GM12878 (cell line): Measurements from ENCODE around the gene SCN3B. TPM values are rescaled to one million over a fixed set of nuclear protein-coding genes. Genes with fewer than 3 reads are reported as not detected.

Experiments
- ATAC-seq: fragments of 200-7000 bp; cut with Tn5 transposase; 3 replicates; pipeline ENCODE4 v1.9.1; 2020; ENCODE audit warnings: mild to moderate bottlenecking, moderate library complexity
- BruUV-seq: library from RNA; stranded (reverse); fragments of 400-500 nt; replicated peaks from 2 replicates; lab custom pipeline; 2021; lab: Mats Ljungman, UMichigan
- CTCF ChIA-PET: fragments of 300-600 bp; sonication (Branson Sonifier 250); formaldehyde crosslinking; extraction: SDS; loops from one replicate; lab custom pipeline; 2021; ENCODE audit warnings: inconsistent platforms; lab: Yijun Ruan, JAX
- POLR2A ChIA-PET: fragments of 350-600 bp; formaldehyde crosslinking; extraction: SDS; loops from one replicate; lab custom pipeline; 2021; ENCODE audit warnings: inconsistent platforms; lab: Charles Lee
- RAD21 ChIA-PET: fragments of 300-600 bp; sonication (Branson Sonifier 250); formaldehyde crosslinking; loops from one replicate; lab custom pipeline; 2023; ENCODE audit warnings: antibody characterized with exemption; ENCODE audit not compliant: unreplicated experiment; lab: Charles Lee
- SMC1A ChIA-PET: fragments of 300-600 bp; sonication (Branson Sonifier 250); formaldehyde crosslinking; loops from one replicate; lab custom pipeline; 2023; ENCODE audit not compliant: unreplicated experiment, uncharacterized antibody; lab: Charles Lee
- DNase-seq: peaks from one replicate; pipeline ENCODE4 v3.0.0-alpha.2; 2011; ENCODE audit warnings: low read depth, low spot score
- FAIRE-seq: peaks from 3 replicates; lab custom pipeline; 2011; peaks lifted over from hg19 to GRCh38; lab: Jason Lieb, UNC
- H2AFZ ChIP-seq: 2 replicates; pipeline ENCODE4 v1.6.0; 2011; ENCODE audit warnings: low read depth, low read length, control low read depth; ENCODE audit not compliant: control insufficient read depth
- H3K27ac ChIP-seq: 2 replicates; pipeline ENCODE4 v1.5.1; 2011; ENCODE audit warnings: control low read depth; ENCODE audit not compliant: control insufficient read depth, insufficient read depth
- H3K27me3 ChIP-seq, 2 experiments: replicated peaks in 1 of 2; 2 replicates each; pipeline versions ENCODE4 v1.6.0 to v1.6.1; 2011; ENCODE audit warnings: low read length in 1 of 2; ENCODE audit not compliant: control insufficient read depth in 2 of 2, insufficient read depth in 2 of 2
- H3K36me3 ChIP-seq, 2 experiments: 2 replicates each; pipeline ENCODE4 v1.5.1; 2011; ENCODE audit warnings: low read length in 1 of 2; ENCODE audit not compliant: control insufficient read depth in 2 of 2, insufficient read depth in 2 of 2
- H3K4me1 ChIP-seq: 2 replicates; pipeline ENCODE4 v1.6.1; 2011; ENCODE audit warnings: mild to moderate bottlenecking, low read length, moderate library complexity, mixed read lengths; ENCODE audit not compliant: control insufficient read depth, insufficient read depth
- H3K4me2 ChIP-seq: 2 replicates; pipeline ENCODE4 v1.6.0; 2011; ENCODE audit warnings: control low read depth; ENCODE audit not compliant: control insufficient read depth, insufficient read depth
- H3K4me3 ChIP-seq: fragments of 200-600 bp; sonication (generic); 2 replicates; pipeline ENCODE4 v1.5.1; 2016
- H3K79me2 ChIP-seq: 2 replicates; pipeline ENCODE4 v1.6.0; 2011; ENCODE audit warnings: low read length; ENCODE audit not compliant: control insufficient read depth, insufficient read depth
- H3K9ac ChIP-seq: 2 replicates; pipeline ENCODE4 v1.8.0; 2011; ENCODE audit warnings: low read length, control low read depth, mixed read lengths; ENCODE audit not compliant: control insufficient read depth, insufficient read depth
- H3K9me3 ChIP-seq: replicated peaks from 3 replicates; pipeline ENCODE4 v1.5.1; 2011; ENCODE audit warnings: mild to moderate bottlenecking, low read length; ENCODE audit not compliant: control insufficient read depth, insufficient read depth
- H4K20me1 ChIP-seq: 2 replicates; pipeline ENCODE4 v1.6.0; 2011; ENCODE audit not compliant: control insufficient read depth, insufficient read depth
- ASH2L ChIP-seq: fragments of 300-600, 200-600 bp; sonication (generic); IDR thresholded peaks from 2 replicates; pipeline ENCODE4 v1.6.1; 2017; ENCODE audit warnings: low read depth, mild to moderate bottlenecking, borderline replicate concordance
- ATF7 ChIP-seq: fragments of 450-650 bp; IDR thresholded peaks from 2 replicates; pipeline ENCODE4 v1.6.1; 2016; ENCODE audit warnings: low read depth, mild to moderate bottlenecking
- CBFB ChIP-seq: IDR thresholded peaks from 2 replicates; pipeline ENCODE4 v1.6.1; 2016; ENCODE audit warnings: antibody characterized with exemption, low read depth
- EZH2 ChIP-seq: IDR thresholded peaks from 2 replicates; pipeline ENCODE4 v1.6.1; 2012; ENCODE audit warnings: low read depth, mild to moderate bottlenecking, control low read depth, inconsistent platforms, low read length, borderline replicate concordance; ENCODE audit not compliant: control insufficient read depth
- JUND ChIP-seq: IDR thresholded peaks from 2 replicates; pipeline ENCODE4 v1.6.1; 2012; ENCODE audit warnings: low read depth, mild to moderate bottlenecking, low read length, improper control_type of control experiment, moderate library complexity
- MEF2B ChIP-seq: fragments of 450-650 bp; IDR thresholded peaks from 2 replicates; pipeline ENCODE4 v1.6.1; 2018; ENCODE audit warnings: mild to moderate bottlenecking, moderate library complexity; ENCODE audit not compliant: partially characterized antibody, poor library complexity, severe bottlenecking
- MYB ChIP-seq: fragments of 150-350 bp; IDR thresholded peaks from 2 replicates; pipeline ENCODE4 v1.6.1; 2014; ENCODE audit warnings: mild to moderate bottlenecking, low read depth, low read length, borderline replicate concordance
- POLR2AphosphoS2 ChIP-seq: IDR thresholded peaks from 2 replicates; pipeline ENCODE4 v1.6.1; 2011; ENCODE audit warnings: low read depth, mild to moderate bottlenecking, low read length, improper control_type of control experiment, moderate library complexity
- RAD51 ChIP-seq: fragments of 450-650 bp; IDR thresholded peaks from 2 replicates; pipeline ENCODE4 v1.6.1; 2016; ENCODE audit warnings: moderate library complexity, mild to moderate bottlenecking, inconsistent platforms
- SMAD5 ChIP-seq: IDR thresholded peaks from 2 replicates; pipeline ENCODE4 v1.6.1; 2016; ENCODE audit warnings: antibody characterized with exemption, low read depth
- SMC3 ChIP-seq: IDR thresholded peaks from 2 replicates; pipeline ENCODE4 v1.6.1; 2011; ENCODE audit warnings: low read length, improper control_type of control experiment, borderline replicate concordance
- TCF7 ChIP-seq: IDR thresholded peaks from 2 replicates; pipeline ENCODE4 v1.6.1; 2014; ENCODE audit warnings: antibody characterized with exemption, borderline replicate concordance
- ZNF384 ChIP-seq: IDR thresholded peaks from 2 replicates; pipeline ENCODE4 v1.6.1; 2012; ENCODE audit warnings: low read depth, mild to moderate bottlenecking, low read length, improper control_type of control experiment, borderline replicate concordance
- WGBS: methylation state at CpG from one replicate; pipeline ENCODE4 v1.1.6; 2016; ENCODE audit warnings: low lambda C conversion rate; ENCODE audit not compliant: insufficient replicate concordance, insufficient coverage; ENCODE audit errors: missing lambda C conversion rate; 5-methylcytosine and 5-hydroxymethylcytosine counted together
- in situ Hi-C: fragments of 300-500 bp; cut with MboI; formaldehyde crosslinking; loops from 9 replicates; pipeline ENCODE4 v1.14.3; 2018; ENCODE audit warnings: mixed read lengths
- intact Hi-C: fragments of 100-400 bp; cut with micrococcal nuclease; formaldehyde crosslinking; loops from one replicate; pipeline ENCODE4 v1.14.2; 2022; ENCODE audit not compliant: unreplicated experiment
- polyA plus RNA-seq, 11 experiments: library from polyadenylated mRNA; depleted of rRNA in 4 of 11; unstranded in 6 of 11; stranded (reverse) in 5 of 11; fragments of >200 nt; fragmentation: Nextera tagmentation in 4 of 11; fragmentation: Illumina TruSeq in 1 of 11; extraction: Ambion mirVana in 4 of 11; extraction: Trizol in 1 of 11; gene quantifications; 1 replicate in 1 of 11; 2 replicates in 10 of 11; pipeline versions ENCODE4 v1.2.1 to v1.2.3, GENCODE V29; 2011 to 2016; ENCODE audit warnings: inconsistent platforms in 2 of 11, missing spikeins in 2 of 11, low read depth in 1 of 11
- total RNA-seq, 4 experiments: library from RNA; depleted of rRNA in 3 of 4; stranded (reverse); fragments of >200 nt in 3 of 4; fragmentation: Illumina TruSeq in 1 of 4; extraction: Trizol in 1 of 4; gene quantifications; 2 replicates each; pipeline versions ENCODE4 v1.2.1 to v1.2.3, GENCODE V29; 2013 to 2021
- TF ChIP-seq, protein P1 (sequence below): fragments of 450-650 bp; IDR thresholded peaks from 2 replicates; pipeline ENCODE4 v1.6.1; 2016; ENCODE audit warnings: mild to moderate bottlenecking
- TF ChIP-seq, protein P2 (sequence below): fragments of 450-650 bp; IDR thresholded peaks from 2 replicates; pipeline ENCODE4 v1.6.1; 2017; ENCODE audit warnings: borderline replicate concordance

SCN3B gene
- total and polyA plus RNA-seq, 10 of the 15 experiments (the other 5 are each of a cell fraction or from before 2014, with no cell fraction given), result 0.01 to 0.12 (median 0.09) TPM; not detected in 7

DNA sequence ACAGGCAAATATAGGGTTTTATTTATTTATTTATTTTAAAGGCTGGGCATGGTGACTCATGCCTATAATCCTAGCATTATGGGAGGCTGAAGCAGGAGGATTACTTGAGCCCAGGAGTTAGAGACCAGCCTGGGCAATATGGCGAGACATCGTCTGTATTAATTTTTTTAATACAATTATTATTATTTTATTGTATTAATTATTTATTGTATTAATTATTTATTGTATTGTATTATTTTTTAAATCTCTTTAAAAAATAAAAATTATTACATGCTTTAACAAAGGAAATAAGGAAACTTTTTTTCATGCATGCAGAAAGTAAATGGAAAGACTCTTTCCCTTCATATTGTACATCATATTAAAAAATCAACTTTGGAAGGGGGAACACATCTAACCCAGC, 3.5 kb downstream of the SCN3B start:
- POLR2A ChIA-PET, result no interaction called here
- WGBS, result 47% methylated on average over 2 of the region's 2 CpGs
- Histone ChIP-seq H3K4me3 (no peak overlapping the region), H3K27ac (no peak overlapping the region), H3K79me2 (no peaks in the 10 kb centered on the region), H3K9ac (no peak overlapping the region), H3K27me3 (peaks cover 6 to 7% of the 10 kb centered on the region in 2 experiments), H2AFZ (no peak overlapping the region), H3K36me3 (no peaks in the 10 kb centered on the region), H4K20me1 (no peaks in the 10 kb centered on the region), H3K4me2 (no peak overlapping the region), H3K4me1 (no peaks in the 10 kb centered on the region), H3K9me3 (no peaks in the 10 kb centered on the region)
- BruUV-seq, result no TSS peak
- DNase-seq (no peak), FAIRE-seq (no peak), ATAC-seq (no peak)
- no peak for TF ChIP-seq MYB
- TF ChIP-seq TCF7, result no peak
- no peak for TF ChIP-seq POLR2AphosphoS2
- TF ChIP-seq MEF2B, result no peak
- no peak for TF ChIP-seq JUND
- no peak for TF ChIP-seq EZH2
- TF ChIP-seq SMC3, result no peak
- TF ChIP-seq, protein P1, sequence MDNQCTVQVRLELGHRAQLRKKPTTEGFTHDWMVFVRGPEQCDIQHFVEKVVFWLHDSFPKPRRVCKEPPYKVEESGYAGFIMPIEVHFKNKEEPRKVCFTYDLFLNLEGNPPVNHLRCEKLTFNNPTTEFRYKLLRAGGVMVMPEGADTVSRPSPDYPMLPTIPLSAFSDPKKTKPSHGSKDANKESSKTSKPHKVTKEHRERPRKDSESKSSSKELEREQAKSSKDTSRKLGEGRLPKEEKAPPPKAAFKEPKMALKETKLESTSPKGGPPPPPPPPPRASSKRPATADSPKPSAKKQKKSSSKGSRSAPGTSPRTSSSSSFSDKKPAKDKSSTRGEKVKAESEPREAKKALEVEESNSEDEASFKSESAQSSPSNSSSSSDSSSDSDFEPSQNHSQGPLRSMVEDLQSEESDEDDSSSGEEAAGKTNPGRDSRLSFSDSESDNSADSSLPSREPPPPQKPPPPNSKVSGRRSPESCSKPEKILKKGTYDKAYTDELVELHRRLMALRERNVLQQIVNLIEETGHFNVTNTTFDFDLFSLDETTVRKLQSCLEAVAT, result no peak
- no peak for TF ChIP-seq ATF7
- no peak for TF ChIP-seq ZNF384
- TF ChIP-seq ASH2L, result no peak
- TF ChIP-seq SMAD5, result no peak
- TF ChIP-seq, protein P2, sequence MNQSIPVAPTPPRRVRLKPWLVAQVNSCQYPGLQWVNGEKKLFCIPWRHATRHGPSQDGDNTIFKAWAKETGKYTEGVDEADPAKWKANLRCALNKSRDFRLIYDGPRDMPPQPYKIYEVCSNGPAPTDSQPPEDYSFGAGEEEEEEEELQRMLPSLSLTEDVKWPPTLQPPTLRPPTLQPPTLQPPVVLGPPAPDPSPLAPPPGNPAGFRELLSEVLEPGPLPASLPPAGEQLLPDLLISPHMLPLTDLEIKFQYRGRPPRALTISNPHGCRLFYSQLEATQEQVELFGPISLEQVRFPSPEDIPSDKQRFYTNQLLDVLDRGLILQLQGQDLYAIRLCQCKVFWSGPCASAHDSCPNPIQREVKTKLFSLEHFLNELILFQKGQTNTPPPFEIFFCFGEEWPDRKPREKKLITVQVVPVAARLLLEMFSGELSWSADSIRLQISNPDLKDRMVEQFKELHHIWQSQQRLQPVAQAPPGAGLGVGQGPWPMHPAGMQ, result no peak
- TF ChIP-seq CBFB, result no peak
- TF ChIP-seq RAD51, result no peak
- in situ Hi-C loops (no loop called here), intact Hi-C loops (no loop called here)
- RAD21 ChIA-PET, result interaction anchor here (1.9 kb wide), 1 partner anchor 56 kb away, joined by 6 read pairs; no protein-coding TSS in a partner anchor
- SMC1A ChIA-PET, result interaction anchor here (1.5 to 2.3 kb wide), 2 partner anchors 9 to 56 kb away, joined by 4 to 9 read pairs; no protein-coding TSS in a partner anchor
- CTCF ChIA-PET, result interaction anchor here (0.7 to 3.7 kb wide), 2 partner anchors 56 to 65 kb away, joined by 3 to 19 read pairs; no protein-coding TSS in a partner anchor
